MM.1S (cell line): ENCODE measurements around the gene AMZ1.

Experiments used
- CTCF ChIP-seq: fragments of 300-600 bp; sonication (generic); IDR thresholded peaks from 2 replicates; pipeline ENCODE4 v1.5.1; 2016; ENCODE audit warnings: antibody characterized with exemption, low read length, mixed read lengths
- EZH2 ChIP-seq: fragments of 300-600 bp; sonication (generic); optimal IDR thresholded peaks from 2 replicates; pipeline ENCODE3; 2017; ENCODE audit warnings: low read depth, mild to moderate bottlenecking, antibody characterized with exemption, low read length, mixed read lengths
- EZH2phosphoT487 ChIP-seq: fragments of 300-600 bp; sonication (generic); IDR thresholded peaks from 2 replicates; pipeline ENCODE4 v1.6.1; 2018; ENCODE audit warnings: antibody characterized with exemption, low read length

GRCh38 chr7:2737771-2738540, 50.0 kb downstream of the AMZ1 start:
- no peak for TF ChIP-seq CTCF
- no peak for TF ChIP-seq EZH2
- no peak for TF ChIP-seq EZH2phosphoT487
